Measurements from ENCODE around the gene PIEZO2.
"Not testable (repeated sequence)": the region's sequence is repeated elsewhere in the genome, so short reads cannot be mapped to it uniquely, and the experiment has no call there.

The PIEZO2 gene

GRCh38 chr18:11149441-11150270 is at the start of gene PIEZO2:
Gene PIEZO2 (minus strand): TSS chr18:11149569. CDS start chr18:11148588, 981 bp downstream.
- DNase-seq (ENCODE audit: low read depth in 2 of 2) = no peak

GRCh38 chr18:11183637-11184036 is 34.3 kb upstream of the PIEZO2 start:
- no peak for DNase-seq (ENCODE audit: low read depth in 2 of 2)

- DNase-seq (ENCODE audit: low read depth in 2 of 2) = not testable (repeated sequence)
Measured at GRCh38 chr18:11181629-11182028, 32.3 kb upstream of the PIEZO2 start.

GRCh38 chr18:11179959-11180519 is 30.7 kb upstream of the PIEZO2 start:
- DNase-seq (ENCODE audit: low read depth in 2 of 2) = no peak

- DNase-seq (ENCODE audit: low read depth in 2 of 2) = no peak
Measured at GRCh38 chr18:11178951-11179549, 29.7 kb upstream of the PIEZO2 start.

- no peak for DNase-seq (ENCODE audit: low read depth in 2 of 2)
Measured at GRCh38 chr18:11177382-11177781, 28.0 kb upstream of the PIEZO2 start.

GRCh38 chr18:11176481-11176881 is 27.1 kb upstream of the PIEZO2 start:
- no peak for DNase-seq (ENCODE audit: low read depth in 2 of 2)

GRCh38 chr18:11175266-11175979 is 26.1 kb upstream of the PIEZO2 start:
- no peak for DNase-seq (ENCODE audit: low read depth in 2 of 2)

GRCh38 chr18:11174179-11174578 is 24.8 kb upstream of the PIEZO2 start:
- DNase-seq (ENCODE audit: low read depth in 2 of 2) = not testable (repeated sequence)

GRCh38 chr18:11167778-11168177 is 18.4 kb upstream of the PIEZO2 start:
- DNase-seq (ENCODE audit: low read depth in 2 of 2) = no peak

- no peak for DNase-seq (ENCODE audit: low read depth in 2 of 2)
Measured at GRCh38 chr18:11165952-11166351, 16.6 kb upstream of the PIEZO2 start.

GRCh38 chr18:11165138-11165537 is 15.8 kb upstream of the PIEZO2 start:
- no peak for DNase-seq (ENCODE audit: low read depth in 2 of 2)

GRCh38 chr18:11163665-11164064 is 14.3 kb upstream of the PIEZO2 start:
- DNase-seq (ENCODE audit: low read depth in 2 of 2) = no peak

GRCh38 chr18:11162889-11163288 is 13.5 kb upstream of the PIEZO2 start:
- no peak for DNase-seq (ENCODE audit: low read depth in 2 of 2)

GRCh38 chr18:11162462-11162861 is 13.1 kb upstream of the PIEZO2 start:
- DNase-seq (ENCODE audit: low read depth in 2 of 2) = no peak

- DNase-seq (ENCODE audit: low read depth in 2 of 2) = no peak
Measured at GRCh38 chr18:11160313-11160712, 10.9 kb upstream of the PIEZO2 start.

GRCh38 chr18:11159844-11160243 is 10.5 kb upstream of the PIEZO2 start:
- DNase-seq (ENCODE audit: low read depth in 2 of 2) = no peak

GRCh38 chr18:11156978-11157377 is 7.6 kb upstream of the PIEZO2 start:
- no peak for DNase-seq (ENCODE audit: low read depth in 2 of 2)

- no peak for DNase-seq (ENCODE audit: low read depth in 2 of 2)
Measured at GRCh38 chr18:11155034-11155759, 5.8 kb upstream of the PIEZO2 start.

GRCh38 chr18:11154368-11154989 is 5.1 kb upstream of the PIEZO2 start:
- no peak for DNase-seq (ENCODE audit: low read depth in 2 of 2)

GRCh38 chr18:11153097-11153496 is 3.7 kb upstream of the PIEZO2 start:
- no peak for DNase-seq (ENCODE audit: low read depth in 2 of 2)

Data from stimulated activated CD4-positive, alpha-beta T cell treated with anti-CD3 and anti-CD28 coated beads, Interleukin-1b, Interleukin-23, amount 100 ng/mL, for 4 hours (primary cell).